ENCODE results near the gene SLC25A48.

Gene SLC25A48

GRCh38 chr5:135829681-135830383 lies 4.6 kb upstream of the SLC25A48 start:
- no peaks in the 10 kb centered on the region for H3K4me1 ChIP-seq (ENCODE audit: insufficient read depth, low read length)
- H4K20me1 ChIP-seq (ENCODE audit: insufficient read depth, low read length) = no peaks in the 10 kb centered on the region
- ATAC-seq (ENCODE audit: insufficient read depth, low read depth) (peak; percentile 86), DNase-seq (peak; percentile 62)
- H3K4me3 ChIP-seq (ENCODE audit: low read depth in 1 of 2, low read length in 2 of 2) = no peak overlapping the region
- H3K36me3 ChIP-seq (ENCODE audit: insufficient read depth, low read length) = no peaks in the 10 kb centered on the region
- no peak overlapping the region for H3K27ac ChIP-seq (ENCODE audit: low read length)
- peak overlapping the region; percentile 53; the same call in 1 of the 2 replicates for H2AFZ ChIP-seq (ENCODE audit: low read depth, low read length)
- H3K4me2 ChIP-seq (ENCODE audit: insufficient read depth, low read length) = no peak overlapping the region
- H3K27me3 ChIP-seq (ENCODE audit: insufficient read depth, low read length, poor library complexity) = no peaks in the 10 kb centered on the region
- no peaks in the 10 kb centered on the region for H3K79me2 ChIP-seq (ENCODE audit: insufficient read depth, low read length)
- H3K9me3 ChIP-seq (ENCODE audit: insufficient read depth, low read length, severe bottlenecking) = no peaks in the 10 kb centered on the region
- no peak overlapping the region for H3K9ac ChIP-seq (ENCODE audit: low read depth, low read length)
- TF ChIP-seq CTCF (IDR thresholded peaks at IDR 0.05; ENCODE audit: borderline replicate concordance, extremely low read depth, low read length, poor library complexity, severe bottlenecking) = peak; percentile 81
- TF ChIP-seq EZH2 (IDR thresholded peaks at IDR 0.05; ENCODE audit: borderline replicate concordance, low read depth, low read length, severe bottlenecking) = no peak

- DNase-seq (no peak), ATAC-seq (ENCODE audit: insufficient read depth, low read depth) (no peak)
- Histone ChIP-seq H3K9ac (ENCODE audit: low read depth, low read length) (no peak overlapping the region), H3K4me1 (ENCODE audit: insufficient read depth, low read length) (no peaks in the 10 kb centered on the region), H4K20me1 (ENCODE audit: insufficient read depth, low read length) (no peaks in the 10 kb centered on the region), H3K4me3 (ENCODE audit: low read depth in 1 of 2, low read length in 2 of 2) (no peak overlapping the region), H2AFZ (ENCODE audit: low read depth, low read length) (no peak overlapping the region), H3K27ac (ENCODE audit: low read length) (no peak overlapping the region), H3K9me3 (ENCODE audit: insufficient read depth, low read length, severe bottlenecking) (no peaks in the 10 kb centered on the region), H3K4me2 (ENCODE audit: insufficient read depth, low read length) (no peak overlapping the region), H3K79me2 (ENCODE audit: insufficient read depth, low read length) (no peaks in the 10 kb centered on the region), H3K36me3 (ENCODE audit: insufficient read depth, low read length) (no peaks in the 10 kb centered on the region), H3K27me3 (ENCODE audit: insufficient read depth, low read length, poor library complexity) (no peaks in the 10 kb centered on the region)
- TF ChIP-seq EZH2 (IDR thresholded peaks at IDR 0.05; ENCODE audit: borderline replicate concordance, low read depth, low read length, severe bottlenecking) (no peak), CTCF (IDR thresholded peaks at IDR 0.05; ENCODE audit: borderline replicate concordance, extremely low read depth, low read length, poor library complexity, severe bottlenecking) (no peak)
Measured at GRCh38 chr5:135830384-135830700, 4.1 kb upstream of the SLC25A48 start.

- Histone ChIP-seq H3K27me3 (ENCODE audit: insufficient read depth, low read length, poor library complexity) (no peaks in the 10 kb centered on the region), H3K9ac (ENCODE audit: low read depth, low read length) (no peak overlapping the region), H4K20me1 (ENCODE audit: insufficient read depth, low read length) (no peaks in the 10 kb centered on the region), H3K36me3 (ENCODE audit: insufficient read depth, low read length) (no peaks in the 10 kb centered on the region), H3K79me2 (ENCODE audit: insufficient read depth, low read length) (no peaks in the 10 kb centered on the region), H2AFZ (ENCODE audit: low read depth, low read length) (no peak overlapping the region), H3K4me3 (ENCODE audit: low read depth in 1 of 2, low read length in 2 of 2) (no peak overlapping the region), H3K4me1 (ENCODE audit: insufficient read depth, low read length) (no peaks in the 10 kb centered on the region), H3K9me3 (ENCODE audit: insufficient read depth, low read length, severe bottlenecking) (no peaks in the 10 kb centered on the region), H3K4me2 (ENCODE audit: insufficient read depth, low read length) (no peak overlapping the region), H3K27ac (ENCODE audit: low read length) (no peak overlapping the region)
- ATAC-seq (ENCODE audit: insufficient read depth, low read depth) = no peak
- TF ChIP-seq CTCF (IDR thresholded peaks at IDR 0.05; ENCODE audit: borderline replicate concordance, extremely low read depth, low read length, poor library complexity, severe bottlenecking) (no peak), EZH2 (IDR thresholded peaks at IDR 0.05; ENCODE audit: borderline replicate concordance, low read depth, low read length, severe bottlenecking) (no peak)
- no peak for DNase-seq
Measured at GRCh38 chr5:135830876-135831275, 3.6 kb upstream of the SLC25A48 start.
